ENCODE results near the gene VPS35L. TPM values are rescaled to one million over a fixed set of nuclear protein-coding genes. Genes with fewer than 3 reads are reported as not detected.

The VPS35L gene
- 41.8 and 48.4 TPM in 2 replicates for total RNA-seq

GRCh38 chr16:19555186-19555937, at the start of gene VPS35L:
Gene VPS35L (plus strand): TSS chr16:19555703. CDS start chr16:19555730, 27 bp downstream.

GRCh38 chr16:19521471-19522396, 33.8 kb upstream of the VPS35L start, which contains the start of gene GDE1:
Gene GDE1 (minus strand): TSS chr16:19522098. CDS start chr16:19521964, 134 bp downstream.

GRCh38 chr16:19523559-19524355, 31.7 kb upstream of the VPS35L start, which contains the start of gene CCP110:
Gene CCP110 (plus strand): TSS chr16:19523942. CDS start chr16:19527882, 3,940 bp downstream.

GRCh38 chr16:19717741-19718623, 162.5 kb downstream of the VPS35L start, which contains the start of the genes IQCK and KNOP1:
Gene IQCK (plus strand): TSS chr16:19718271. CDS start chr16:19718307, 36 bp downstream.
Gene KNOP1 (minus strand): TSS chr16:19718227. CDS start chr16:19715035, 3,192 bp downstream.

Other genes starting within 250 kb of the VPS35L start
- not detected in 2 replicates for gene TMC5, start 137.8 kb upstream of the VPS35L start, total RNA-seq
- gene GDE1, start 33.6 kb upstream of the VPS35L start, total RNA-seq = 55.6 and 61.9 TPM in 2 replicates
- 6.3 and 8.0 TPM in 2 replicates for gene CCP110, start 31.8 kb upstream of the VPS35L start, total RNA-seq
- 13.6 and 22.5 TPM in 2 replicates for gene KNOP1, start 162.5 kb downstream of the VPS35L start, total RNA-seq
- gene IQCK, start 162.6 kb downstream of the VPS35L start, total RNA-seq = 17.9 and 24.5 TPM in 2 replicates

Measured in myometrial cell (primary cell).